Skeletal muscle satellite cell (primary cell): ENCODE measurements around the gene OGDH. TPM values are rescaled to one million over a fixed set of nuclear protein-coding genes. Genes with fewer than 3 reads are reported as not detected.
"Not testable (repeated sequence)": the region's sequence is repeated elsewhere in the genome, so short reads cannot be mapped to it uniquely, and the experiment has no call there.

ENCODE experiments used
- H3K27me3 ChIP-seq: 2 replicates; pipeline ENCODE4 v1.7.0; 2013; ENCODE audit warnings: low read length; ENCODE audit not compliant: control insufficient read depth, insufficient read depth
- H3K36me3 ChIP-seq: 2 replicates; pipeline ENCODE4 v1.7.0; 2013; ENCODE audit warnings: mild to moderate bottlenecking, control low read depth, low read length; ENCODE audit not compliant: insufficient read depth
- H3K4me1 ChIP-seq: 2 replicates; pipeline ENCODE4 v1.7.0; 2013; ENCODE audit warnings: low read length; ENCODE audit not compliant: control insufficient read depth, insufficient read depth
- H3K4me2 ChIP-seq: 2 replicates; pipeline ENCODE4 v1.7.0; 2013; ENCODE audit warnings: mild to moderate bottlenecking, low read length
- H3K4me3 ChIP-seq: 2 replicates; pipeline ENCODE4 v1.7.0; 2013; ENCODE audit warnings: low read length
- H3K9ac ChIP-seq: 2 replicates; pipeline ENCODE4 v1.7.0; 2013; ENCODE audit warnings: mild to moderate bottlenecking, low read depth, low read length, moderate library complexity
- H3K9me3 ChIP-seq: replicated peaks from 2 replicates; pipeline ENCODE4 v1.7.0; 2013; ENCODE audit warnings: mild to moderate bottlenecking, control low read depth, low read length
- total RNA-seq: library from RNA; depleted of rRNA; stranded (reverse); fragments of >200 nt; gene quantifications from 2 replicates; pipeline ENCODE4 v1.2.3, GENCODE V29; 2012; rRNA removed

OGDH gene
- 75.8 and 79.1 TPM in 2 replicates for total RNA-seq

- Histone ChIP-seq H3K36me3 (no peaks in the 10 kb centered on the region), H3K9ac (peak within 1 kb of the TSS; percentile 91), H3K4me3 (peak within 1 kb of the TSS; percentile 98), H3K27me3 (no peaks in the 10 kb centered on the region), H3K9me3 (no peaks in the 10 kb centered on the region), H3K4me1 (peaks cover 11% of the 10 kb centered on the region), H3K4me2 (peak within 1 kb of the TSS; percentile 94)
These were observed at the start of gene OGDH for GRCh38 chr7:44606341-44607140. Gene OGDH, plus strand, starts transcription at chr7:44606627. Its CDS starts 17,717 bp downstream, at chr7:44624344.

GRCh38 chr7:44557485-44557884 lies 48.9 kb upstream of the OGDH start:
- Histone ChIP-seq H3K4me3 (no peak overlapping the region), H3K4me2 (no peak overlapping the region)

GRCh38 chr7:44559485-44559884 lies 46.9 kb upstream of the OGDH start:
- H3K27me3 ChIP-seq: peaks cover 4% of the 10 kb centered on the region
- H3K4me2 ChIP-seq: no peak overlapping the region
- no peak overlapping the region for H3K4me3 ChIP-seq
- H3K4me1 ChIP-seq: peaks cover 10% of the 10 kb centered on the region
- no peak overlapping the region for H3K9ac ChIP-seq
- H3K36me3 ChIP-seq: peaks cover 5% of the 10 kb centered on the region
- H3K9me3 ChIP-seq: no peaks in the 10 kb centered on the region

More at GRCh38 chr7:44557485-44557884, 48.9 kb upstream of the OGDH start:
- H3K4me1 ChIP-seq: peaks cover 6% of the 10 kb centered on the region
- peaks cover 4% of the 10 kb centered on the region for H3K27me3 ChIP-seq
- no peaks in the 10 kb centered on the region for H3K36me3 ChIP-seq
- no peaks in the 10 kb centered on the region for H3K9me3 ChIP-seq
- H3K9ac ChIP-seq: no peak overlapping the region

GRCh38 chr7:44561481-44561880 lies 44.9 kb upstream of the OGDH start:
- H3K27me3 ChIP-seq: peaks cover 4% of the 10 kb centered on the region
- H3K4me1 ChIP-seq: peaks cover 10% of the 10 kb centered on the region
- peaks cover 20% of the 10 kb centered on the region for H3K36me3 ChIP-seq
- no peak overlapping the region for H3K9ac ChIP-seq
- H3K4me2 ChIP-seq: no peak overlapping the region
- no peaks in the 10 kb centered on the region for H3K9me3 ChIP-seq
- H3K4me3 ChIP-seq: no peak overlapping the region

- no peak overlapping the region for H3K4me3 ChIP-seq
- H3K27me3 ChIP-seq: peaks cover 4% of the 10 kb centered on the region
- no peak overlapping the region for H3K9ac ChIP-seq
- no peak overlapping the region for H3K4me2 ChIP-seq
- peaks cover 25% of the 10 kb centered on the region for H3K36me3 ChIP-seq
- no peaks in the 10 kb centered on the region for H3K9me3 ChIP-seq
- H3K4me1 ChIP-seq: peaks cover 10% of the 10 kb centered on the region
These were observed 44.3 kb upstream of the OGDH start for GRCh38 chr7:44561962-44562621.

GRCh38 chr7:44562622-44562962 lies 43.8 kb upstream of the OGDH start:
- not testable (repeated sequence) for H3K27me3 ChIP-seq, H3K4me2 ChIP-seq, H3K9me3 ChIP-seq, H3K4me3 ChIP-seq, H3K4me1 ChIP-seq, H3K9ac ChIP-seq
- H3K36me3 ChIP-seq: peaks cover 30% of the 10 kb centered on the region

- H3K9me3 ChIP-seq: no peaks in the 10 kb centered on the region
- H3K4me2 ChIP-seq: no peak overlapping the region
- H3K4me1 ChIP-seq: peaks cover 10% of the 10 kb centered on the region
- H3K36me3 ChIP-seq: peaks cover 36% of the 10 kb centered on the region
- H3K27me3 ChIP-seq: peaks cover 4% of the 10 kb centered on the region
- H3K9ac ChIP-seq: no peak overlapping the region
- H3K4me3 ChIP-seq: no peak overlapping the region
These were observed 43.2 kb upstream of the OGDH start for GRCh38 chr7:44563171-44563679.

- Histone ChIP-seq H3K27me3 (no peaks in the 10 kb centered on the region), H3K4me2 (no peak overlapping the region), H3K4me1 (peaks cover 10% of the 10 kb centered on the region), H3K9me3 (no peaks in the 10 kb centered on the region), H3K9ac (no peak overlapping the region), H3K4me3 (no peak overlapping the region), H3K36me3 (peaks cover 50% of the 10 kb centered on the region)
These were observed 41.8 kb upstream of the OGDH start for GRCh38 chr7:44564606-44565005.

GRCh38 chr7:44565097-44565794 lies 41.2 kb upstream of the OGDH start:
- Histone ChIP-seq H3K36me3 (peaks cover 57% of the 10 kb centered on the region), H3K4me1 (peaks cover 10% of the 10 kb centered on the region), H3K4me3 (no peak overlapping the region), H3K4me2 (no peak overlapping the region), H3K27me3 (no peaks in the 10 kb centered on the region), H3K9me3 (no peaks in the 10 kb centered on the region), H3K9ac (no peak overlapping the region)

GRCh38 chr7:44565795-44566559 lies 40.5 kb upstream of the OGDH start:
- Histone ChIP-seq H3K27me3 (no peaks in the 10 kb centered on the region), H3K36me3 (peaks cover 64% of the 10 kb centered on the region), H3K4me1 (peaks cover 10% of the 10 kb centered on the region), H3K9ac (no peak overlapping the region), H3K4me2 (no peak overlapping the region), H3K4me3 (no peak overlapping the region), H3K9me3 (no peaks in the 10 kb centered on the region)

GRCh38 chr7:44566680-44567079 lies 39.7 kb upstream of the OGDH start:
- Histone ChIP-seq H3K27me3 (no peaks in the 10 kb centered on the region), H3K4me1 (peaks cover 10% of the 10 kb centered on the region), H3K4me3 (no peak overlapping the region), H3K36me3 (peaks cover 71% of the 10 kb centered on the region), H3K9me3 (no peaks in the 10 kb centered on the region), H3K9ac (no peak overlapping the region), H3K4me2 (no peak overlapping the region)
